ENCODE measurements around the gene VSTM1. TPM values are rescaled to one million over a fixed set of nuclear protein-coding genes. Genes with fewer than 3 reads are reported as not detected.

The VSTM1 gene
- total and polyA plus RNA-seq, 5 donors, result not detected

DNA sequence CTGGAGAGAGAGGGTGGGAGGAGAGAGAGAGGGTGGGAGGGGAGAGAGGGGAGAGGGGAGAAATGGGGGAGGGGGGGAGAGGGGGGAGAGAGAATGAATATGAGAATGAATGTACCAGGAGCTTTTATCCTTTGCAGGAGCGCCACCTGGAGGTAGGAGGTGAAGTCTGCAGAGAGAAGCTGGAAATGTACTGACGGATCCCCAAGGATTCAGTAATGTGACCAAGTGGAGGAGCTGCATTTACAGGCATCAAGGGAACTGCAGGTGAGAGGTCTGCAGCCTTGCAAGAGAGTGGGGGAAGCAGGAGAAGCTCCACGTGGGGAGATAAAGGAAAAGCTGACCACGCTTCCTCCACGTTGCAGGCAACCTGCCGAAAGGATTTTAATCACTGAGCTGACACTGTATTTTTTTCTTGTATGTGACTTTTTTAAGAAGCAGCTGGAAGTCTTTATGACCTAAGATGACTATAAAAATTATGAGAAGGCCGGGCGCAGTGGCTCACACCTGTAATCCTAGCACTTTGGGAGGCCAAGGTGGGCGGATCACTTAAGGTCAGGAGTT is 33.7 kb downstream of the VSTM1 start:
- peak in 2 of 3 donors; percentile 32 to 66 for DNase-seq
- Histone ChIP-seq H3K27me3 (ENCODE audit: control insufficient read depth, insufficient read depth) (no peaks in the 10 kb centered on the region), H3K4me3 (ENCODE audit: low read length) (no peak overlapping the region), H3K9me3 (ENCODE audit: control insufficient read depth, low read length) (no peaks in the 10 kb centered on the region), H3K4me1 (ENCODE audit: control insufficient read depth, insufficient read depth, low read length) (no peaks in the 10 kb centered on the region), H3K27ac (ENCODE audit: low read length) (no peak overlapping the region)
- WGBS, result 34% methylated on average over 9 of the region's 9 CpGs
- ATAC-seq, result peak in 1 of 2 donors; percentile 45
- intact Hi-C loops (cut with DNase I), result loop anchor here (10.0 kb wide), 4 partner anchors 125 to 235 kb away; partner anchors contain the start of gene CACNG7 (in 2 of the 4)

DNA sequence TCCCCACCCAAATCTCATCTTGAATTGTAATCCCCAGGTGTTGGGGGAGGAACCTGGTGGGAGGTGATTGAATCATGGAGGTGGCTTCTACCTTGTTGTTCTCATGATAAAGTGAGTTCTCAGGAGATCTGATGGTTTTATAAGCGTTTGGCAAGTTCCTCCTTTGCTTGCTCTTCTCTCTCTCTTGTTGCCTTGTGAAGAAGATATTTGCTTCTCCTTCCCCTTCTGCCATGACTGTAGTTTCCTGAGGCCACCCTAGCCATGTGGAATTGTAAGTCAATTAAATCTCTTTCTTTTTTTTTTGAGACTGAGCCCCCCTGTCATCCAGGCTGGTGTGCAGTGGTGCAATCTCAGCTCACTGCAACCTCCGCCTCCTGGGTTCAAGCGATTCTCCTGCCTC is 34.4 kb downstream of the VSTM1 start:
- H3K4me1 ChIP-seq (ENCODE audit: control insufficient read depth, insufficient read depth, low read length), result no peaks in the 10 kb centered on the region
- no peak overlapping the region for H3K27ac ChIP-seq (ENCODE audit: low read length)
- intact Hi-C loops (cut with DNase I), result loop anchor here (10.0 kb wide), 4 partner anchors 124 to 234 kb away; partner anchors contain the start of gene CACNG7 (in 2 of the 4)
- 75% methylated on average over 3 of the region's 3 CpGs for WGBS
- no peak overlapping the region for H3K4me3 ChIP-seq (ENCODE audit: low read length)
- DNase-seq (no peak), ATAC-seq (no peak)
- no peaks in the 10 kb centered on the region for H3K9me3 ChIP-seq (ENCODE audit: control insufficient read depth, low read length)
- H3K27me3 ChIP-seq (ENCODE audit: control insufficient read depth, insufficient read depth), result no peaks in the 10 kb centered on the region

GRCh38 chr19:54026656-54027055 is 37.0 kb downstream of the VSTM1 start:
- no peak overlapping the region for H3K4me3 ChIP-seq (ENCODE audit: low read length)
- WGBS, result 70% methylated on average over 7 of the region's 7 CpGs
- intact Hi-C loops (cut with DNase I), result loop anchor here (10.0 kb wide), 4 partner anchors 122 to 232 kb away; partner anchors contain the start of gene CACNG7 (in 2 of the 4)
- H3K9me3 ChIP-seq (ENCODE audit: control insufficient read depth, low read length), result no peaks in the 10 kb centered on the region
- no peaks in the 10 kb centered on the region for H3K4me1 ChIP-seq (ENCODE audit: control insufficient read depth, insufficient read depth, low read length)
- no peak overlapping the region for H3K27ac ChIP-seq (ENCODE audit: low read length)
- no peaks in the 10 kb centered on the region for H3K27me3 ChIP-seq (ENCODE audit: control insufficient read depth, insufficient read depth)
- ATAC-seq (no peak), DNase-seq (no peak)

DNA sequence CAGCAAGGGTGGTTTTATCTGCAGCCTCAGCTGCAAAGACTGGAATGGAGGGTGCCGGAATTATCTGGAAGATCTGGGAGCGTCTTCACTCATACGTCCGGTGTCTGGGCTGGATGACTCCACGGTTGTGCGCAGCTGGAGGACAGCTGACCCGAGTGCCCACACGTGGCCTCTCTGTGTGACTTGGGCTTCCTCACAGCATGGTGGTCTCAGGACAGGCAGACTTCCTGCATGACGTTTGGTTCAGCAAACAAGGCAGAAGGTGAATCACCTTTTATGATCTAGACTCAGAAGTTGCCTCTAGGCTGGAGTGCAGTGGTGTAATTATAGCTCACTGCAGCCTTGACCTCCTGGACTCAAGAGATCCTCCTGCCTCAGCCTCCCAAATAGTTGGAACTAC is 39.0 kb downstream of the VSTM1 start:
- intact Hi-C loops (cut with DNase I), result loop anchor here (5.0 to 10.0 kb wide), 5 partner anchors 120 to 230 kb away; partner anchors contain the start of gene CACNG7 (in 2 of the 4)
- 75% methylated on average over 9 of the region's 9 CpGs for WGBS
- H3K9me3 ChIP-seq (ENCODE audit: control insufficient read depth, low read length), result no peaks in the 10 kb centered on the region
- no peaks in the 10 kb centered on the region for H3K27me3 ChIP-seq (ENCODE audit: control insufficient read depth, insufficient read depth)
- no peak for ATAC-seq
- H3K27ac ChIP-seq (ENCODE audit: low read length), result no peak overlapping the region
- H3K4me1 ChIP-seq (ENCODE audit: control insufficient read depth, insufficient read depth, low read length), result no peaks in the 10 kb centered on the region
- no peak overlapping the region for H3K4me3 ChIP-seq (ENCODE audit: low read length)
- no peak for DNase-seq

GRCh38 chr19:54023191-54023590 is 40.5 kb downstream of the VSTM1 start:
- DNase-seq (no peak), ATAC-seq (no peak)
- Histone ChIP-seq H3K4me3 (ENCODE audit: low read length) (no peak overlapping the region), H3K4me1 (ENCODE audit: control insufficient read depth, insufficient read depth, low read length) (no peaks in the 10 kb centered on the region), H3K27ac (ENCODE audit: low read length) (no peak overlapping the region), H3K9me3 (ENCODE audit: control insufficient read depth, low read length) (no peaks in the 10 kb centered on the region), H3K27me3 (ENCODE audit: control insufficient read depth, insufficient read depth) (no peaks in the 10 kb centered on the region)
- intact Hi-C loops (cut with DNase I), result loop anchor here (2.0 to 10.0 kb wide), 6 partner anchors 116 to 228 kb away; partner anchors contain the start of gene CACNG7 (in 2 of the 4)
- WGBS, result 36% methylated on average over 3 of the region's 3 CpGs

DNA sequence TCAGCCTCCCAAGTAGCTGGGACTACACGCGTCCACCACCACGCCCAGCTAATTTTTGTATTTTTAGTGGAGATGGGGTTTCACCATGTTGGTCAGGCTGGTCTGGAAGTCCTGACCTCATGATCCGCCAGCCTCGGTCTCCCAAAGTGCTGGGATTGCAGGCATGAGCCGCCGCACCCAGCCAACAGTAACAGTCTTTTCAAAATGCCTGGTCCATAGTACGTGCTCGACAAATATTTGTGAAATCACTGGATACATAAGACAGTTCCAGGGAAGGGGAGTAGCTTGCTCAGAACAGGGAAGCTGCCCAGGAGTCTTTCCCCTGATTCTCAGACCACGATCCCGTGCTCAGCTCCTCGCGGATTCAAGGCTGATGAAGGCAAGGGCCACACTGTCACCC is 41.8 kb downstream of the VSTM1 start:
- H3K4me3 ChIP-seq (ENCODE audit: low read length), result no peak overlapping the region
- DNase-seq (no peak), ATAC-seq (no peak)
- intact Hi-C loops (cut with DNase I), result loop anchor here (2.0 to 10.0 kb wide), 6 partner anchors 115 to 227 kb away; partner anchors contain the start of gene CACNG7 (in 2 of the 4)
- no peak overlapping the region for H3K27ac ChIP-seq (ENCODE audit: low read length)
- H3K4me1 ChIP-seq (ENCODE audit: control insufficient read depth, insufficient read depth, low read length), result no peaks in the 10 kb centered on the region
- H3K9me3 ChIP-seq (ENCODE audit: control insufficient read depth, low read length), result no peaks in the 10 kb centered on the region
- H3K27me3 ChIP-seq (ENCODE audit: control insufficient read depth, insufficient read depth), result no peaks in the 10 kb centered on the region
- WGBS, result 87% methylated on average over 13 of the region's 13 CpGs

DNA sequence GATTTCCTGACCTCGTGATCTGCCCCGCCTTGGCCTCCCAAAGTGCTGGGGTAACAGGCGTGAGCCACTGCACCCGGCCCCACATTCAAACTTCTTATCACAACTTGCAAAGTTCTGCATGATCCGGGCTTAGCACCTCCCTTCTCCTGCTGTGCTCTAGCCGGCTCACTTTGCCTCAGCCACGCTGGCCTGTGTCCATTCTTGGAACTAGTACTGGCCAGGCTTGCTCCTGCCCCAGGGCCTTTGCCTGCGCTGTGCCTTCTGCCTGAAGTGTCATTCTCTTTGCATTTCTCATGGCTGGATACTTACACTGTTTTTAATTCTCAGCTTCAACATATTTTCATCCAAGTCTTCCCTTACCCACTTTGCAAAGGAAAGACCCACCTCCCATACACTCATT is 42.3 kb downstream of the VSTM1 start:
- WGBS, result 85% methylated on average over 8 of the region's 8 CpGs

GRCh38 chr19:54017261-54017660 is 46.4 kb downstream of the VSTM1 start:
- no peaks in the 10 kb centered on the region for H3K4me1 ChIP-seq (ENCODE audit: control insufficient read depth, insufficient read depth, low read length)
- H3K4me3 ChIP-seq (ENCODE audit: low read length), result no peak overlapping the region
- no peaks in the 10 kb centered on the region for H3K9me3 ChIP-seq (ENCODE audit: control insufficient read depth, low read length)
- no peak overlapping the region for H3K27ac ChIP-seq (ENCODE audit: low read length)
- ATAC-seq, result no peak
- peaks cover 2% of the 10 kb centered on the region for H3K27me3 ChIP-seq (ENCODE audit: control insufficient read depth, insufficient read depth)
- intact Hi-C loops (cut with DNase I), result no loop called here
- 77% methylated on average over 4 of the region's 4 CpGs for WGBS
- DNase-seq, result no peak

More for the DNA sequence above, 42.3 kb downstream of the VSTM1 start:
- Histone ChIP-seq H3K4me3 (ENCODE audit: low read length) (no peak overlapping the region), H3K27me3 (ENCODE audit: control insufficient read depth, insufficient read depth) (no peaks in the 10 kb centered on the region), H3K27ac (ENCODE audit: low read length) (no peak overlapping the region), H3K9me3 (ENCODE audit: control insufficient read depth, low read length) (no peaks in the 10 kb centered on the region), H3K4me1 (ENCODE audit: control insufficient read depth, insufficient read depth, low read length) (no peaks in the 10 kb centered on the region)
- ATAC-seq (no peak), DNase-seq (no peak)
- intact Hi-C loops (cut with DNase I), result loop anchor here (5.0 to 10.0 kb wide), 5 partner anchors 117 to 227 kb away; partner anchors contain the start of gene CACNG7 (in 2 of the 4)

- Histone ChIP-seq H3K27me3 (ENCODE audit: control insufficient read depth, insufficient read depth) (peaks cover 2% of the 10 kb centered on the region), H3K4me1 (ENCODE audit: control insufficient read depth, insufficient read depth, low read length) (no peaks in the 10 kb centered on the region), H3K4me3 (ENCODE audit: low read length) (no peak overlapping the region), H3K9me3 (ENCODE audit: control insufficient read depth, low read length) (no peaks in the 10 kb centered on the region), H3K27ac (ENCODE audit: low read length) (no peak overlapping the region)
- 46% methylated on average over 19 of the region's 19 CpGs for WGBS
- DNase-seq, result no peak
- no peak for ATAC-seq
- intact Hi-C loops (cut with DNase I), result no loop called here
Measured at GRCh38 chr19:54014920-54015560, 48.7 kb downstream of the VSTM1 start.

DNA sequence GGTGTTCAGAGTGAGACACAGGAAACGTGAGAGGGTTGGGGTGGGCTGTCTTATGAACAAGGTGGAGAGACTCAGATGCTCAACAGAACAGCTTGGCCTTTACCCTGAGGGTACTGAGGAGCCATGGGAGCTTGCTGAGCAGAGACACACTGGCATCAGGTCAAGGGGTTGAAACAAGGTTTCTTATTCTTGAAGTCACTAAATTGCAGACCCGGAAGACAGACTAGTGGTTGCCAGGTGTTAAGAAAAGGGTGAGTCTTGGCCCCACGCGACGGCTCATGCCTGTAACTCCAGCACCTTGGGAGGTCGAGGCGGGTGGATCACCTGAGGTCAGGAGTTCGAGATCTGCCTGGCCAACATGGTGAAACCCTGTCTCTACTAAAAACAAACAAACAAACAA is 49.8 kb downstream of the VSTM1 start:
- Histone ChIP-seq H3K9me3 (ENCODE audit: control insufficient read depth, low read length) (no peaks in the 10 kb centered on the region), H3K27me3 (ENCODE audit: control insufficient read depth, insufficient read depth) (peaks cover 2% of the 10 kb centered on the region), H3K4me1 (ENCODE audit: control insufficient read depth, insufficient read depth, low read length) (no peaks in the 10 kb centered on the region), H3K4me3 (ENCODE audit: low read length) (no peak overlapping the region), H3K27ac (ENCODE audit: low read length) (no peak overlapping the region)
- intact Hi-C loops (cut with DNase I), result no loop called here
- ATAC-seq, result no peak
- 77% methylated on average over 8 of the region's 8 CpGs for WGBS
- DNase-seq, result no peak

GRCh38 chr19:54011507-54012211 is 52.0 kb downstream of the VSTM1 start:
- ATAC-seq, result no peak
- intact Hi-C loops (cut with DNase I), result no loop called here
- Histone ChIP-seq H3K27me3 (ENCODE audit: control insufficient read depth, insufficient read depth) (peaks cover 2% of the 10 kb centered on the region), H3K9me3 (ENCODE audit: control insufficient read depth, low read length) (no peaks in the 10 kb centered on the region), H3K27ac (ENCODE audit: low read length) (no peak overlapping the region), H3K4me3 (ENCODE audit: low read length) (no peak overlapping the region), H3K4me1 (ENCODE audit: control insufficient read depth, insufficient read depth, low read length) (no peaks in the 10 kb centered on the region)
- WGBS, result 33% methylated on average over 36 of the region's 36 CpGs
- DNase-seq, result no peak
